ENCODE results near the gene MANEAL.

- TF ChIP-seq ZFP3 (CRISPR knock-in tag; IDR thresholded peaks at IDR 0.05), result no peak
- TF ChIP-seq PATZ1 (CRISPR knock-in tag; IDR thresholded peaks at IDR 0.05; ENCODE audit: borderline replicate concordance), result no peak
- no peak for TF ChIP-seq ZNF565 (CRISPR knock-in tag; conservative IDR thresholded peaks at IDR 0.05; ENCODE audit: low read depth)
- no peak for TF ChIP-seq ESRRG (CRISPR knock-in tag; IDR thresholded peaks at IDR 0.05)
- no peak for TF ChIP-seq TOX (CRISPR knock-in tag; IDR thresholded peaks at IDR 0.05; ENCODE audit: borderline replicate concordance)
- no peak for TF ChIP-seq ZNF70 (CRISPR knock-in tag; IDR thresholded peaks at IDR 0.05)
- TF ChIP-seq ZFP30 (CRISPR knock-in tag; IDR thresholded peaks at IDR 0.05), result no peak
- no peak for TF ChIP-seq GLIS3 (CRISPR knock-in tag; IDR thresholded peaks at IDR 0.05)
- TF ChIP-seq TCF4 (CRISPR knock-in tag; IDR thresholded peaks at IDR 0.05; ENCODE audit: borderline replicate concordance), result no peak
- no peak for TF ChIP-seq ZNF8 (CRISPR knock-in tag; IDR thresholded peaks at IDR 0.05)
- TF ChIP-seq RARB (CRISPR knock-in tag; IDR thresholded peaks at IDR 0.05), result no peak
- no peak for TF ChIP-seq PPARA (CRISPR knock-in tag; IDR thresholded peaks at IDR 0.05; ENCODE audit: borderline replicate concordance)
- TF ChIP-seq SNAI2 (CRISPR knock-in tag; IDR thresholded peaks at IDR 0.05), result no peak
- TF ChIP-seq CSRNP3 (CRISPR knock-in tag; IDR thresholded peaks at IDR 0.05), result no peak
Observed at GRCh38 chr1:37841652-37842051, 48.0 kb downstream of the MANEAL start.

Measured in SK-N-SH treated with all-trans-retinoic acid at 6 μM for 48 hours (cell line).